HG03175 (cell line): ENCODE measurements around the gene MEIKIN.

ENCODE experiments used
- ATAC-seq: cut with Tn5 transposase; IDR thresholded peaks from one replicate; pipeline ENCODE4 v1.9.1; 2021; ENCODE audit warnings: mild to moderate bottlenecking, moderate library complexity; ENCODE audit not compliant: unreplicated experiment

MEIKIN gene

GRCh38 chr5:131776450-131776849 is 169.0 kb downstream of the MEIKIN start:
- no peak for ATAC-seq

DNA sequence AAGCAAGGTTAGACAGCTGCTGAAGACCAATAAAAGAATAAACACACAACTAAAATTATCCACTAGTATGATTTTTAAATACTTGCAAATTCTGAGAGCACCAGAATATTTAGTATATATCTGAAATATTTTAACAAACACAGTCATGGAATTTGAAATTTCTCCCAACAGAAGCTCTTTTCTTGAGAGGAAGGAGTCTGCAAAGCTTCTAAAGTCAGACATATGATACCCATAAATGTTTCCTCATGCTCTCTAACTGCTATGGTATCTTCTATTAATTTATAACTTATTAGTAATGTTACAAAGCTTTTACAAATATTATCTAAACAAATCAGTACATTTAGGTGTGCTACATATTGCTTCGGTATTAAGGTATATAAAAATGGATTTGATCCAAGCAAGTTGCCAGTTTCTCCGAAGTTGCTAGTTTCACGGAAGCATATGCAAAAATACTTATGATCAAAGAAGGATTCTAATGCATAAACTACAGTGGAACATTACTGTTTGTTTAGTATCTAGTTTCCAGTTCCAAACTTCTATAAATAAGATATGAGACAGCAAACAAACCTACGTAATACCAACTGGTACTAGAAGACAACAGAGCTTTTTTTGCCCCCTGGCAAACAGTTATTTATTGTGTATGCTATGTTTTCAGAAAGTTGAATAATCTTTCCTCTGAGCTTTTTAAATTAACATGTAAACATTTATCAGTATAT is 170.7 kb downstream of the MEIKIN start:
- no peak for ATAC-seq

DNA sequence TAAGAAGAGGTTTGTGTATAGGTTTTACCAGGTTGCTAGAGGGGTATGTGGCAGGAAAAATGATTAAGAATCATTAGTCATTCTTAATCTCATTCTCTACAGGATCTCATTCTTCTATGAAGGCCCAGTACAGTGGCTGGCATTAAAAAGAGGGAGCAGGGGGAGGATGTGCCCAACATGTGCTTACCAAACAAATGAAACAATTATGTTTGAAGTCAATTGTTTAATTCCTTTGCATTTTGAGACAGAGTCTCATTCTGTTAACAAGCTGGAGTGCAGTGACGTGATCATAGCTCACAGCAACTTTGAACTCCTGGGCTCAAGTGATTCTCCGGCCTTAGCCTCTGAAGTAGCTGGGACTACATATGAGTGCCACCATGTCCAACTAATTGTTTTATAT is 171.7 kb downstream of the MEIKIN start:
- no peak for ATAC-seq

- no peak for ATAC-seq
Observed at GRCh38 chr5:131771692-131772091, 173.8 kb downstream of the MEIKIN start.

GRCh38 chr5:131769961-131770360 is 175.5 kb downstream of the MEIKIN start:
- ATAC-seq, result no peak

- ATAC-seq, result no peak
Observed at GRCh38 chr5:131769336-131769735, 176.1 kb downstream of the MEIKIN start.

DNA sequence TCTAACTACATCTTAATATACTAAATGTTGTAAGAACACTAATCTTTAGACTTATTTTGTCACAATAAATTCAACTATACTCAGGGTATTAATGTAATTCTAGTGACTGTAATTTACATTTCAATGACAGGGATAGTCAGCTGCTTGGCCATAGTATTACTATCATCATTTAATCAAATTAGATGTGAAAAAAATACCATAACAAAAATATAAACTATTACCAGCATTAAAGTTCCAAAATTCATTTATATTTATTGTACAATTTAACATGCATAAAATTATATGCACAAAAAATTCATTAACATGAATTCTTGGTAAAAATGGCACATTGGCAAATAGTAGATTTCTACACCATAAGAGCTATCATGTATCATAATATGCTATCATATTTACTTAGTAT is 177.6 kb downstream of the MEIKIN start:
- ATAC-seq, result no peak

DNA sequence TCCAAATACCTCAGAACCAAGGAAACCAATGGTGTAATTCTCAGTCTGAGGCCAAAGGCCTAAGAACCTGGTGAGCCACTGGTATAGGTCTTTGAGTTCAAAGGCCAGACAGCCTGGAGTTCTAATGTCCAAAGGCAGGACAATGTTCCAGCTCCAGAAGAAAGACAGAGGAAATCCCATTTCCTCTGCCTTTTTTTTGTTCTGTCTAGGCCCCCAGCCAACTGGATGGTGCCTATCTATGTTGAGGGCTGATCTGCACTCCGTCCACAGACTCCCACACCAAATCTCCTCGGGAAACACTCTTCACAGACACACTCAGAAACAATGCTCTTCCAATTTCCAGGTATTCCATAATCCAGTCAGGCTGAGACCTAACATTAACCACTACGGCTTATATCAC is 178.8 kb downstream of the MEIKIN start:
- ATAC-seq, result no peak

GRCh38 chr5:131765261-131765660 is 180.2 kb downstream of the MEIKIN start:
- ATAC-seq, result no peak

DNA sequence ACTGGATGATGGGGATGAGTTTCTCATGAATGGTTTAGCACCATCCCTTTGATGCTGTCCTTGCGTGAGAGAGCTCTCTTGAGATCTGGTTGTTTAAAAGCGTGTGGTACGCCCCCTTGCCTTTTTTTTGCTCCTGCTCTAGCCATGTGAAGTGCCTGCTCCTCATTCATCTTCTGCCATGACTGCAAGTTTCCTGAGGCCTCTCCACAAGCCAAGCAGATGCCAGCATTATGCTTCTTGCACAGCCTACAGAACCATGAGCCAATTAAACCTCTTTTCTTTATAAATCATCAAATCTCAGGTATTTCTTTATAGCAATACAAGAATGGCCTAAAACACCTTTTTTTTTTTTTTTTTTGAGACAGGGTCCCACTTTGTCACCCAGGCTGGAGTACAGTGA is 181.5 kb downstream of the MEIKIN start:
- ATAC-seq, result no peak

GRCh38 chr5:131760793-131761192 is 184.7 kb downstream of the MEIKIN start:
- ATAC-seq, result no peak

GRCh38 chr5:131759704-131760103 is 185.8 kb downstream of the MEIKIN start:
- no peak for ATAC-seq

- no peak for ATAC-seq
Observed at GRCh38 chr5:131758520-131758900, 187.0 kb downstream of the MEIKIN start.

DNA sequence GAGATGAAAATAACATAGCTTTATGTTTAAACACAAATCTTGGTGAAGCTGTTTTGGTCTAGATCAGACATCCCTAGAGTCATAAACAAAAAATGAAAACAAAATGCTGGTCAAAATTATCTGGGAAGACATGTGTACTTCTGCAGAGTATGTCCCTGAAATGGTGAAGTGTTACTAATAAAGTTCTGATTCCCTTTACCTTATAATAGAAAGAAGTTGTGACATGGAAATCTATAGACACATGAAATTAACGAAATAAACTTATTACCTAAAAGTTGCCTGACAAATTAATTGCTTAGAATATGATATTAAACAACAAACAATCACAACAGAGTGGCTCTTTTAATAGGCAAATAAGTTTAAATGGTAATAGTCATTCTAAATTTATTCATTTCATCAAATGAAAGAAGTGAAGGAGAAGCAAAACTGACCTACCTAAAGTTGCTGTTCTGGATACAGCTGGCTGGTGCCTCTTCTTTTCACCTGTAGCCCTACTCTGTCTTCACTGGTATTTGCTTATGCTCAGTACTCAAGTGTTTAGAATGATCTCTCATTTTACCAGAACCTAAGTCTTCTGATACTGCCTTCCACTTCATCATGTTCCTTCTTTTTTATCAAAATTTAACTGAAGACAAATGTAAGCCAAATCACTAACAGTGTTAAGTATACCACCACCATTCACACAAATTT is 187.5 kb downstream of the MEIKIN start:
- ATAC-seq, result no peak
